GM21447 (cell line): ENCODE results near the gene MICAL2.

Experiments used
- ATAC-seq: cut with Tn5 transposase; IDR thresholded peaks from one replicate; pipeline ENCODE4 v1.9.1; 2021; ENCODE audit not compliant: unreplicated experiment

MICAL2 gene

DNA sequence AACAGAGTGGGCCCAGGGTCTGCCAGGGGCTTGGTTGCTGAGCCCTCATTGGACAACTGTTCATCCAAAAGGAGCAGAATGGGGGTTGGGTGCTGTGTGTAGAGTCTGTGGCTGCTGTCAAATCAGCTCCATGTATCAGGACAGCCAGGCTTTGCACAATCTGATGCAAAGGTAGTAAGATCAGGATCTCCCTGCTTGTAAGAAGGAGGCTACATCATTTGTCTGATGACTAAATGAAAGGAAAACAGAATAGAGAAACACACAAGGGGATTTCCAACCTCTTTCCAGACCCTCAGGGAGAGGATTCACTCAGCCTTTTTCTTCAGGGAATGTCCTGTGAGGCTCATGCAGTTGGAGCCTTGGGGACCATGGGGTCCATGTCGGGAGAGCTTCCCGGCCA lies 7.2 kb downstream of the MICAL2 start:
- ATAC-seq, result no peak

DNA sequence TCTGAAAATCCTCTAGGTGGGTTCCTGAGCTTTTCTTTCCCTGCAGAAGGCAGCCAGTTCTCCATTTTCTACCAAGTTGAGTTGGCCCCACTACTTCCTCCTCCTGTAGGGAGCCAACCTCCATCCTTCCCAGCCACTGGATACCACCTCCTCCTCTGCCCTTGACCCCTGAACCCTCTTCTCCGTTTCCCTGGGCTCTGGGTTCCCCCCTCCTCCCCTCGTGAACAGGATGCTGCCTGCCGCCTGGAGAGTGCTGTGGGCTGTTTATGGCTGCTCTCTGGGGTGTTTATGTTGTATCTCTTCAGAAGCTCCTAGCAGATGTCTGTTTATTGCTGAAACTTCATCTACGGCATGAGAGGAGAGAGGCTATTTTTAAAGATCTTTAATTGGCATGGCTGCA lies 8.6 kb downstream of the MICAL2 start:
- ATAC-seq, result no peak

DNA sequence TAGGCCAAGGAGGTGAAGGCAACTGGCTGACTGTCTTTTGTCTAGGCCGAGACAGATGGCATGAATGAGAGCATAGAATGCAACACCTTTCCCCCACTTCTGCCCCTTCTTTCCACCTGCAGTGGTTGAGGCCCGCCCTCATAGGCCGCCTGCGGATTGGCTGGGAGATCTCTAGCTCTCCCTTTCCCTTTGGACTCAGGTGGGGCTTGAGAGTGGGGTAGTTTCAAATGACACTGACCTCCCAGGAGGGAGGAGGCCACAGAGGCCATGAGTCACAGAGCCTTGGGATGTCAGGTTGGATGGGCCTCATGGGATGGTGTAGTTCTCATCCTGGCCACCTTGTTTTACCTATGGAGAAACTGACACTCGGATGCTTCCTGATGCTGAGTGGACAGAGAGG lies 9.1 kb downstream of the MICAL2 start:
- ATAC-seq, result no peak

DNA sequence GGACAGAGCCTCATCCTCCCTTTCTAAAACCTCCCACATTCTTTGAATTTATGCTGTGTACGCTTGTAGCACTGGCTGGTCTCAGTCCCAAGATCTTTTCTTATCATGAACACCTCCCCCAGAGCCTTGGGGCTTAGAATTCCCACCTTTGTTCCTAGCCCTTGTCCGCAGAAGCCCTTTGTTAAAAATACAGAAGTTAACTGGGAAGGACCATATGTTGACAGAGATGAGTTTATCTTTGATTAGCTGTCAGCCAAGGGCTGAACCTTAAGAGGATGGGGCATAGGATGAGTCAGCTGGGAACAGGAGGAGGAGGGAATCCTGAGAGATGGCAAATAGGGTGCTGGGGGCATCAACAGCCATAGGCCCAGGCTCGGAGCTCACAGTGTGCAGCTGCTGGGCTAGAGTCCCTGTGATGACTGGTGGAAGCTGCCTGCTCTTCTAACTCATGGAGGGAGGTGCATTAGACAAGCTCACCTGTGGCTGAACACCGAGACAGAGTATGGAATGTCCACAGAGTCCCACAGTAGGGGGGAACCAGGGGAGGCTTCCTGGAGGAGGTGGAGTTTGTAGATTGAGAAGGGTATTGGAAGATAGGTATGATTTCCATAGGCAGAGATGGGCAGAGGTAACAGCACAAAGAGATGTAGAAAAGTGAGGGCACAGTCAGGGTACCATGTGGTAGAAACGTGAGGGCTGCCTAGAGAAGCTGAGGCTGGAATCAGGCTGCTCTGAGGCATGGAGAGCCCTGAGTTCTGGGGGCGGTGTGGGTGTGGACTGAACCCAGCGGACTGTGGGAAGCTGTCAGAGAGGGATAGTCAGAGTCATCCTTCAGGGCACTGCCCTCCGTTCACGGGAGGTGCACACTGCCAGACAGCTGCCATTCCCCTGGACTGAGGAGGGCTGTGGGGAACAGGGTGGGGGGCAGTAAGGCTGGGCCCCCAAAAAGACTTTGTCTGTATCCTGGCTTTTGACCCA lies 9.9 kb downstream of the MICAL2 start:
- no peak for ATAC-seq

DNA sequence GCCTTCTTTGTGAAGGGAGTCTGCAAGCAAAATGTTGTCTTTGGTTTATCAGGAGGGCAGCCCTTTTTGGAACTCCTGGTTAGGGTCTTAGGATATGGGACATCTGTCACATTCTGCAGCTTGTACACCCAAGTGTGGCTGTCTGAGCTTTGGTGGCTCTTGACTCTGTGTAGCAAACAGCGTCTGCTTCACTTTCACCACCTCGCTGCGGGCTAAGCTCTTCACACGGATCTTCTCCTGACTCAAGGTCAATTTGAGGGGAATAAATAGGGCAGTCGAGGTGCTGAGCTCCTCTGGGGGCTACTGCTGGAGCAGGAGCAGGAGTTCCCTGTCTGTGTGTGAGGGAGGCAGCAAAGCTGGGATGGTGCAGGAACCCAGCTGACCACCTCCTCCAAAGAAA lies 10.6 kb downstream of the MICAL2 start:
- no peak for ATAC-seq

DNA sequence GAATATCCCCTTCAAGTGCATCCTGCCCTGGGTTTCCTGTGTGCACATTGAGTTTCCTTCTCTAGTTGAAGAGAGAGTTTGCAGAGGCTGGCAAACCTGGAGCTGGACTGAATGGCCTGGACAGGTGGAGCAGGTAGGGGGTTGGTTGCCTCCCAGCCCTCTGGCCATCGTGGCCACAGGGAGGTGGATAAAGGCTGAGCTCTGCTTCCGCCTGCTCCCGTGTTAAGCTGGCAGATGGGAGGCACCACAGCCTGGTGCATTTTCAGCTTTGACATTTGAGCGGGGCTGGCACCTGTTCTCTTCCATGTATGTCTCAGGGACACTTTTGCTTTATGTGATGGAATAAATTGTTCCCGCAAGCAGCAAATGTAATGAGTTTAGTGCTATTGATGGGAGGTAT lies 11.1 kb downstream of the MICAL2 start:
- no peak for ATAC-seq

DNA sequence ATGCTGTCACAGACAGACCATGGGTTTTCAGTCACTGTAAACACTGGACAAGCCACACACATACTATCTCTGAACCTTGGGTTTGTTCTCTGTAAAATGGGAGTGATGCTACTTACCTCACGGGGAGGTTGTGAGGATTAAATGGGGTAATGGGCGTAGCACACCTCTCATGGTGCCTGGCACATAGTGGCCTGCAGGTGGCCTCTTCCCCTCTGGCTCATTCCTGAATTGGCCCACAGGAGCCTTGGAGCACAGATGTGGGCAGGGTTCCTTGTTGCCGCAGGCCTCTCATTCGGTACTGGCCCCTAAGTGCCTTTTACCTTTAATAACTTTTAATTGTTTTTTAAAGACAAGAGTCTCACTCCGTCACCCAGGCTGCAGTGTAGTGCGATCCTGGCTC lies 11.7 kb downstream of the MICAL2 start:
- ATAC-seq, result no peak

DNA sequence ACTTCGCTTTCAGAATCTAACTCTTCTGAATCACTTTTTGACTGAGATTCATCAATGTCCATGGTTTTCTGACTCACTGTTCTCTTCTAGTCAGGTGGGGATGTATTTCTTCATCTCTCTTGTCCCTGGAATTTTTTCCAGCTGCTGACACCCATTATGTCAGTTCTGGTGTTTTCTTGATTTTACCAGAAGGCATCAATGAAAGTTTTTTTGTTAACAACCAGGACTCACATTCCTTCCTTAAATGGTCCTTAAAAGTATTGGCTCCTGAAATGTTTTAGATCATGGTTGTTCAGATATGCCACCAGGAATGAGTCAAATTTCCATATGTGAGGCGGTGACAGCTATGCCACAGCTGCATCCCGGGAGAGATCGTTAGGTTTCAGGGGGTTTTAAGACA lies 12.9 kb downstream of the MICAL2 start:
- ATAC-seq, result no peak

DNA sequence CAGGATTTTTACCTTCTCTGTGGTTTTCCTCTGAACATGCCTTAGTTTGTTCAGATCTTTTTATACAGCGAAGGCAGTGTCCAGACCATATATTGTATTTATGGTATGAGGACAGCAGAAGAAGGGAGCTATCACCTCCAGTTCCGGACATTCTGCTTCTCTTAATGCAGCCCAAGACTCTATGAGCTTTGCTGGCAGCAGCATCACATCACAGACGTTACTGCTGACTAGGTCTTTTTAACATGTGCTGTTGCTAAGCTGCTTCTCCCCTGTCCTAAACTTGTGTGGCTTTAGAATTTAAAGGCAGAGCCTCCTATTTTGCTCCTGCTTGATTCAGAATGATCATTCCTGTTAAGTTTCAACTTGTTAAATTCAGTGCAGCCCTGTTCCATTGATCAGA lies 13.4 kb downstream of the MICAL2 start:
- no peak for ATAC-seq

DNA sequence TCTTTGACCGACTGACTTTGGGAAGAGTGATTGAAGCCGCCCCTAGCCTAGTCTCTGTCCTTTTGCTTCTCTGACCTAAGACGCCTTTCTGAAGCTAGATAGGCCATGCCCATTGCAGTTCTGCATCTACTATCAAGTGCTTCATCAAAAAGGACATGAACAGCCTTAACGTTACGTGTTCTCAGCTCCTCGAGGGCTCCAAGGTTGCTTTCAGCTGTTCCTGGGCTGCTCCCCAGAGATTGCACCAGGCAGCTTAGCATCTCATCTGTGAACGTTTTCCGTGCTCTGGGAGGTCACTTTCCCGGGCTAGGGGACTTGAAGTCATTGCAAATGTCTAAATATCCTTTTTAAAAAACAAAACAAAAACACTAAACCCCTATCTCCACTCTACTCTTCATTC lies 13.9 kb downstream of the MICAL2 start:
- no peak for ATAC-seq

DNA sequence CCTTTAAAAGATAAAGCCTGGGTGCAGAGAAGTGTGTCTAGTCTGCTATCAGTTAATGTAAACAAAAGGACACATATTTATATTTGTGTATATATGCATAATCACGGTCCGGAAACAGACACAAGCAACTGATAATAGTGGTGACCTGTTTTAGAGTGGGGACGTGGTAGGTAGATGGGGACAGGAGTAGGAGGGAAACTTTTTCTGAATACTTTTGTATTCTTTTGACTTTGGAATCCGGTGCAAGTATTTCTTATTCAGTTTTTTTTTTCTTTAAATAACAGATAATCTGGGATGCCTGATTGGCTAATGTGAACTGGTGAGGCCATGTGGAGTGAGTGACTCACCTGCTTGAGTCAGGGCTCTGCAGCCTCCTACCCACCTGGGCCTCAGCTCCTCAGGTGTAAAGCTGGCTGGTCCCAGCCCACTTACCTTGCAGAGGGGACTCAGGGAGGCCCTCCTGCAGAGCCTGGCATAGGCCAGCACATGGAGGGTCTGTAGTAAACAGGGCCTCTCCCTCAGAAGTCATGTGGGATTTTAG lies 15.3 kb downstream of the MICAL2 start:
- ATAC-seq, result no peak

DNA sequence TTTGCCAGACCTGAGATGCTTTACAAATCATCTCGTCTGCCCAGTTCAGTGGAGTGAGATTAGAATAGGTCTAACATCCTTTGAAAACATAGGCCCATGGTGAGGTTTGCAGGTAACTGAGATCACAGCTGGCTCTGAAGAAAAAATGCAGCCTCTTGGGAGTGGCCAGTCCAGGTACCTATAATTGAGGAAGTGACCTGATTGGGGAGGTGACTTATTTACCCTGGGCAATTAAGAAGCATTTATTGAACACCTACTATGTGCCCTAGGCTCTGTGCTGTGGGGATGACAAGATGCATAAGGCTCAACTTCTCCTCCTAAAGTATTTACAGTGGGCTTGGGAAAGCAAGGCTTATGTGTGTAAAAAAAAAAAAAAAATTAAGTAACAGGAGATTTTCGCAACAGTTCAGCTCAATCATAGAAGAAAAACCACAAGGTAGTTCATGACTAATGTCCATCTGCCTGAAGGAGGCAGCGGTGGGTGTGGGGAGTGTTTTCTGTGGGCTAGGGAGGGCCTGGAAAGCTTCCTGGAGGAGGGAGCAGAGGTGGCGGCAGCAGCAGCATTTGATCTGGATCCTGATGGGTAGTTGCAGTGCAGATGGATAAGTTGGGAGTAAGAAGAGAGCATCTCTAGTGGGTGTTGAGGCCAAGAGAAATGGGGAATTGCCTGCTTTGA lies 16.1 kb downstream of the MICAL2 start:
- no peak for ATAC-seq

DNA sequence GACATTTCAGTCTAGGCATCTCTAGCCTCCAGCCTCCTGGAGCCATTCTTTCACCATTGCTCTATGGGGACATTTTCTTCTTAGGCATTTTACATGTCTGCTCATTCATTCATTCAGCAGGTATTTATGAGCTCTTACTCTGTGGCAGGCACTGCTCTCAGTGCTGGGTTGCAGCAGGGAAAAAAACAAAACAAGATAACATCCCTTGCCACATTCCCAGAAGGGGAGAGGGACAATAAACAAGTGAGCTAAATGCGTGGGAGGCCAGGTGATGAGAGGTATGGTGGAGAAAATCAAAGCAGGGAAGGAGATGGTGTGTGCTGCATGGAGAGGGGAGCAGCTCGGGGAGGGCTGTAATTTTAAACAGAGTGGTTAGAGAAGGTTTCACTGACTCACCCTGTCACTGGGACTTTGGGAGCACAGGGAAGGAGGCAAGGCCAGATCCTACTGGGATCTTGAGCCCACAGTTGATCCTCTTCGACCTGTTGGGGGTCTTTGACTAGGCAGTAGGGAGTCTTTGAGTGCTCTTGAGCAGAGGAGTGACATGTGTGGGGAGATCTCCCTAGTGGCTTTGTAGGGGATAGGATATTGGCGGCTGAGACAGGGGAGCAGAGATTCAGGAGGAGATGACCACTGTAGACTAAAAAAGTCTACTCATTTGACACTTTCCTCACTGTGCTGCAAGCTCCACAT lies 17.0 kb downstream of the MICAL2 start:
- ATAC-seq, result no peak

DNA sequence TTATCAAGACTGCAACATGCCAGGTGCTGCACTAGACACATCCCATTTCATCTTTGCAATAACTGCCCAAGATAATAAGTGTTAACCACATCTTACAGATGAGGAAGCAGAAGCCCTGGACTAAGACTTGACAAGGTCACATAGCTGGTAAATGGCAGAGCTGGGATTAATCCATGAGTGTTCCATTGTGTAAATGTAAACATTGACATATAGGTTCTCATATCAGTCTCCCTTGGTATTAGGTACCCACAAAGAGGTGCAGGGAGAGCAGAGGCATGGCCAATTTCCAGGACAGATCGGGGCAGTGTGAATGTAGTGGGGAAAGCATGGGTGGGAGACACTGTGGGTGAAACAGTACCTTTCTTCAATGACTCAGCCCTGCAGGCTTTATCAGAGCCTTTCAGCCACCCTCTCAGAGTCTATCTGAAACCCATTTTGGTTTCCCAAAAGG lies 17.9 kb downstream of the MICAL2 start:
- ATAC-seq, result no peak

DNA sequence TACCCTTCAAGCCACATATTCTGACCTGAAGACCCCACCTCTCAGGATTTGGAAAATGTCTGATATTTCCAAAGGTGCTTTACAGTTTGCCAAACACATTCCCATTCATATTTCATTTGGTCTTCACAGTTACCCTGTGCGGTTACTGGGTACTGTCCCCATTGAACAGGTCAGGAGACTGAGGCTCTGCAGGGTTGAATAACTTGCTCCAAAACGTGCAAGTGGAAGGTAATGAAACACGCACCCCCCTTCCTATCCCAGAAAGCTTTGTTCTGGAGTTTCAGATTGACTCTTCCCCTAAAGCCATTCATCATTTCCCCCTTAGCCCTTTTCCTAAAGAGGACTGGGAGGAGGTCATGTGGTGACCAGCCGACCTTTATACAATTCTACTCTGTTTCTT lies 18.8 kb downstream of the MICAL2 start:
- ATAC-seq, result no peak

DNA sequence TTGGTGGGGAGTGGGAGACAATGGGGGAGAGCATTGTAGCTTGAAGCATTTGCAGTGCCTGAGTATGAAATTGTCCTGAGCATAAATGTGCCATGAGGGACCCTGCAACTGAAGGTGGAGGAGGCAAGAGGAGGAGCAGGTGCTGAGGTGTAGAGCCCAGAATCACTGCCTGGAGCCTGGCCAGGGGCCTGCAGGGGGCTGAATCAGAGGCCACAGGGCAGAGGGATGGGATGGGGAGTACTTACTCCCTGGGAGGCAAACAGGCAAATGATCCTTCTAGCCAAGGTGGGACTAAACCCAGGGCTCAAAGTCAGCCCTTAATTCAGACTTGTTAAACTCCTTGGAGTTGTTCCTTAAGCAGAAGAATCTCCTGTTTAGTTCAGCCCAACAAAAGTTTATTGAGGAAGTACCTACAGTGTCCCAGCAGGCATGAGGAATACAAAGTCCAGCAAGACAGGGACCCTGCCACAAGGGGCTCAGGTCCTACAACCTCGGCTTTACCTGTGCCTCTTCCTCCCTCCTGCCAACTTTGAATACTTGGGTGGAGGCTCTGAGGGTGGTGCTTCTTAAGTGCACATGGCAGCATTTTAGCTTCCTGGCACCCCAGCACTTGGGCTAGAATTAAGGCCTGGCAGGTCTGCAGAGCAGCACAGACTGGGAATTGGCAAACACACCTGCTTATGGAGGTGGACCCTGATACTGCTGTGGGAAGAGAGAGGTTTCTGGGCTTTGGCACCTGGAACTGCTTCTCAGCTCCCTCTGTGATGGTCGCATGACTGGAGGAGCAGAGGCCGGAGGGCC lies 20.0 kb downstream of the MICAL2 start:
- no peak for ATAC-seq

DNA sequence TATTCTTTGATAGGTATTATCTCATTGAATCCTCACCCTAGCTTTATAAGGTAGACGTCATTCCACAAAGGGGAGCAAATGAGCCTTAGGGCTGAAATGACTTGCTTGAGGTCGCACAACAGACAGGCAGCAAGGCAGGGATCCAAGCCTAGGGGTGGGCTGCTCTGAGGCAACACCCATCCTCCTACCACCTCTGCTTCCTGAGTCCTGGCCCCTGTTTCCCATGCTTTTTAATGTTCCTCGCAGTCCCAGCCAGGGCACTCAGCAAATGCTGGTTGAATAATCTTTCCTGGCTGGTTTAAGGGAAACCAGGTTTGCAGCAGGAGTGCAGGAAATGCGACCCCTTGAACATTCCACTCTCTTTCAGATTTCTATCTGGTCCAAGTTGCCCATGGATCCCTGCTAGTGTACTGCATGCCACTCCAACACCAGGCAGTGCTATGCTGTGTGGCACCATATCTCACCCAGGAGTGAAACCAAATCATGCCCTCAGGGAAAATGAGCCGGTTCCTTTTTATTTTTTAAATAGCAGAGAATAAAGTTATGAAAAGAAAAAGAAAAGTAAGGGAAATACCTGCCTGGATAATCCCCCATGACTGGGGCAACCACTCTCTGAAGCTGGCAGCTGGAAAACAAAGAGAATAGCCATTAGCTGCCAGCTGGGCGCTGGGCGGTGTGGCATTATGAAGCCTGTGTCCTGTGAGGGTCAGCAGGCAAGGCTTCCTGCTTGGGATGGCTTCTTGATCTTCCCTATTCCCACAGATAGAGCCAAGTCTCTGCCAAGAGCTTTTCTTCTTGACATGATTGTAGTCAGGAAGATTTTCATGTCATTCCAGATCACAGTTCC lies 21.8 kb downstream of the MICAL2 start:
- ATAC-seq, result no peak

DNA sequence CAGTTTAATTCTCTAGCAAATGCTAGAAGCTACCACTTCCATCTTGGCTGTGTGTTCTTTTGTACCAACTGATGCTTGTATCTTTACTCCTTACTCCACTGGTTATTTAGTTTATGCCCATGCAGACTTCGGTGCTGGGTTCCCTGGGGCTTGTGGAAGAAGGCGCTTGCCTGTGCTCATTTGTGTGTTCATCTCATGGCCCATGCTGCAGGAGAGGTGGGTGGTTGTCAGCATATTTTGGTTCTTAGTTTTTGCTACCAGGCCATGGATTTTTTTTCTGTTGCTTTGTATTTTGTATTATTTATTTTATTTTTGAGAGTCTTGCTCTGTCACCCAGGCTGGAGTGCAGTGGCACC lies 22.4 kb downstream of the MICAL2 start:
- ATAC-seq, result no peak

DNA sequence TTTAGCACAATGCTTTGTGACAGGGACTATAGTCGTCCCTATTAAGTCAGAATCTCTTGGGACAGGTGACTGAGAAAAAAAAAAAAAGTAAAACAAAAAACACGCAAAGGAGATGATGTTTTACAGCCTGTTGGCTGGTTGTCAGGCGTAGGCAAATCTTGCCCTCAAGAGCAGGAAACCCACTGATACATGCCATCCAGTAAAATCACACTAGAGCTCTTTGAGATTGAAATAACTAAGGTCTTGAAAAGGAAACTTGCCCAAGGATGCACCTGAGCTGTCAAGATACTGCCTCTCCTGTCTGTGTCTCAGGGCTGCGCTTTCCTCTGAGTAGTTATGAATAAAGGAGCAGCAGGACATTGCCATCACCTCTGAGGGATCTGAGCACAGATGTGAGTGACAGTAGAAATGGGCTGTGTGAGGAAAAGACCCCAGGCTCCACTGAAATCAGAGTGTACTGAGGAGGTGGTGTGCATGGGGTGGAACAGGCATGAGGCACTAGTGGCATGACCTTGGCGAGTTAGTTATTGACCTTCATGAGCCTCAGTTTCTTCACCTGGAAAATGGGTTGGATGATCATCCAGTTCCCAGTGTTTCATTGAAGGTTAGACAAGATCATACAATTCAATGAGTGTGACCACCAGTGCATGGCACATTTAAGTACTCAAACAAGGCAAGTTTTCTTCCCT lies 23.3 kb downstream of the MICAL2 start:
- peak; percentile 58 for ATAC-seq
